Right lobe of liver (tissue), 6 donors: Measurements from ENCODE around the gene KCNQ1. TPM values are rescaled to one million over a fixed set of nuclear protein-coding genes. Genes with fewer than 3 reads are reported as not detected.
A peak's percentile ranks its signal among the peaks of the same experiment; 100 is the strongest.

ENCODE experiments used
- ATAC-seq, 4 donors: fragments of 200-7000 bp; cut with Tn5 transposase; one replicate each; pipeline ENCODE4 v1.9.1; 2020; ENCODE audit warnings: mild to moderate bottlenecking in 4 of 4, moderate library complexity in 4 of 4
- DNase-seq, 3 donors: peaks; one replicate each; pipeline ENCODE4 v3.0.0-alpha.2; 2020
- H3K27ac ChIP-seq, 3 donors: fragments of 200-600 bp; one replicate each; pipeline ENCODE4 v1.8.0; 2022
- H3K27me3 ChIP-seq, 2 donors: fragments of 200-600 bp; one replicate each; pipeline ENCODE4 v1.8.0; 2022
- H3K36me3 ChIP-seq, 4 donors: fragments of 200-600 bp; sonication (generic) in 1 of 4; one replicate each; pipeline versions ENCODE4 v1.5.1 to v1.8.0; 2017 to 2022; ENCODE audit warnings: control low read depth in 1 of 4
- H3K4me1 ChIP-seq, 4 donors: fragments of 200-600 bp; sonication (generic) in 1 of 4; one replicate each; pipeline versions ENCODE4 v1.5.1 to v1.8.0; 2017 to 2022; ENCODE audit warnings: control low read depth in 1 of 4
- H3K4me3 ChIP-seq, 3 donors: fragments of 200-600 bp; one replicate each; pipeline ENCODE4 v1.8.0; 2022
- H3K9me3 ChIP-seq, 4 donors: fragments of 200-600 bp; sonication (generic) in 1 of 4; one replicate each; pipeline versions ENCODE4 v1.5.1 to v1.8.0; 2017 to 2022; ENCODE audit warnings: control low read depth in 1 of 4
- POLR2A ChIP-seq: fragments of 450-650 bp; IDR thresholded peaks from one replicate; pipeline ENCODE4 v1.6.1; 2017; ENCODE audit warnings: antibody characterized with exemption, mild to moderate bottlenecking
- WGBS: methylation state at CpG from one replicate; pipeline ENCODE4 v1.1.6; 2018; ENCODE audit warnings: low coverage, low lambda C conversion rate; ENCODE audit not compliant: insufficient coverage; ENCODE audit errors: missing lambda C conversion rate; 5-methylcytosine and 5-hydroxymethylcytosine counted together
- intact Hi-C, 2 donors: fragments of 100-400 bp; cut with DNase I; formaldehyde crosslinking; loops; one replicate each; pipeline versions ENCODE4 v1.11.2 to v1.14.1; 2022
- total RNA-seq, 6 experiments: library from RNA; depleted of rRNA in 2 of 6; stranded (reverse); fragments of >200 nt in 2 of 6; fragmentation: NEBNext Ultra II Directional in 3 of 6; extraction: Animal tissue kit (Norgen Biotek cat#: 25700) in 3 of 6; gene quantifications; one replicate each; pipeline versions ENCODE4 v1.1.0 to v1.2.4, GENCODE V29; 2016 to 2023
- TF ChIP-seq, protein P1 (sequence below), 4 donors: fragments of 200-600 bp in 3 of 4; fragments of 450-650 bp in 1 of 4; IDR thresholded peaks; one replicate each; pipeline versions ENCODE4 v1.5.1 to v1.8.0; 2016 to 2022; ENCODE audit warnings: antibody characterized with exemption in 4 of 4, mild to moderate bottlenecking in 2 of 4
- donor health status: DM: no; HTN: yes; CAD: no.
- donor health status: DM: no; HTN: no; CAD: no.
- donor health status: DM: no; HTN: no; CAD: no.
- donor health status: DM: no; HTN: yes; CAD: no.
- donor health status: DM: no; HTN: yes; CAD: no.

The KCNQ1 gene
- total RNA-seq, 6 experiments from 2014 or later, result 0.61 to 2.4 (median 1.8) TPM

DNA sequence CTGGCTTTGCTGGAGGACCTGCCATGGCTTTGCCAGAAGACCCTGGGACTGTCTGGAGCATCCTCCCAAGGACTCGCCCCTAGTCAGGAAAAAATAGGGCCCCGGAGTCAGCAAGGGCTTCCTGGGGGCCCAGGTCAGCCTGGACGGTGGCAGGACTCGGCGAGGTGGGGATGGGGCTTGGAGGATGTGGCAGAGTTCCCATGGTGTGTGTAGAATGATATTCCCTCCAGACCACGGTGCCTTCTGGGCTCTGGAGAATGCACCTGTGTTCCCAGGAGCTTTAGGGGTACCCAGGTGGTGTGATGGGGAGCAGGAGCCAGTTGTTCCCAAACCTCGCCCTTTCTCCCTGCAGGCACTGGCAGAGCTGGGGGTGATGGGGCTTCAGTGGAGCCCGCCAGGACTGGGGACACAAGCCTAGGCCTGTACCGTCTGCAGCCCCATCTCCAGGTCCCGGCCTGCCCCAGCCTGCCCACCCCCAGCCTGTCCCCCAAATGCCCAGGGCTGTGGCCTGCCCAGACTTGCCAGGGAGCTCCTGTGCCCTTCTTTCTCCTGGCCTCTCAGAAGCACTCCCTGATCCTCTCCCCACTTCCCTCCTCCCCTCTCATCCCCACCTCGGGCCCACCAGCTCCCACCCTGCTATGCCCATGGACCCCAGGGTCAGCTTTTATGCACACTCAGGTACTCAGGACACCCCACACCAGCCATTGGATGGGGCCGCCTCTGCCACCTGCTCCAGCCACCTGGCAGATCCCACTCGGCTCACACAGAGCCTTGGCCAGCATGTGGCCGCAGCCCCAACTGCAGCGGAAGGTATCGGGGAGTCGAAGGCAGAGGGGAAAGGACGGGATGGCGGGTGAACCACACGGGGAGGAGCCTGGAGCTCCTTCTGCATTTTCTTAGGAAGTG lies 358.6 kb downstream of the KCNQ1 start:
- WGBS, result 78% methylated on average over 15 of the region's 20 CpGs
- intact Hi-C loops, result no loop called here
- H3K9me3 ChIP-seq, result no peaks in the 10 kb centered on the region
- H3K27ac ChIP-seq, result no peak overlapping the region
- no peaks in the 10 kb centered on the region for H3K4me1 ChIP-seq
- no peaks in the 10 kb centered on the region for H3K36me3 ChIP-seq
- no peak overlapping the region for H3K4me3 ChIP-seq
- DNase-seq, result peak; percentile 14 to 51 (median 37)
- TF ChIP-seq, protein P1, sequence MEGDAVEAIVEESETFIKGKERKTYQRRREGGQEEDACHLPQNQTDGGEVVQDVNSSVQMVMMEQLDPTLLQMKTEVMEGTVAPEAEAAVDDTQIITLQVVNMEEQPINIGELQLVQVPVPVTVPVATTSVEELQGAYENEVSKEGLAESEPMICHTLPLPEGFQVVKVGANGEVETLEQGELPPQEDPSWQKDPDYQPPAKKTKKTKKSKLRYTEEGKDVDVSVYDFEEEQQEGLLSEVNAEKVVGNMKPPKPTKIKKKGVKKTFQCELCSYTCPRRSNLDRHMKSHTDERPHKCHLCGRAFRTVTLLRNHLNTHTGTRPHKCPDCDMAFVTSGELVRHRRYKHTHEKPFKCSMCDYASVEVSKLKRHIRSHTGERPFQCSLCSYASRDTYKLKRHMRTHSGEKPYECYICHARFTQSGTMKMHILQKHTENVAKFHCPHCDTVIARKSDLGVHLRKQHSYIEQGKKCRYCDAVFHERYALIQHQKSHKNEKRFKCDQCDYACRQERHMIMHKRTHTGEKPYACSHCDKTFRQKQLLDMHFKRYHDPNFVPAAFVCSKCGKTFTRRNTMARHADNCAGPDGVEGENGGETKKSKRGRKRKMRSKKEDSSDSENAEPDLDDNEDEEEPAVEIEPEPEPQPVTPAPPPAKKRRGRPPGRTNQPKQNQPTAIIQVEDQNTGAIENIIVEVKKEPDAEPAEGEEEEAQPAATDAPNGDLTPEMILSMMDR (IDR thresholded peaks at IDR 0.05), result no peak
- no peak for TF ChIP-seq POLR2A
- H3K27me3 ChIP-seq, result no peaks in the 10 kb centered on the region
- ATAC-seq, result no peak

DNA sequence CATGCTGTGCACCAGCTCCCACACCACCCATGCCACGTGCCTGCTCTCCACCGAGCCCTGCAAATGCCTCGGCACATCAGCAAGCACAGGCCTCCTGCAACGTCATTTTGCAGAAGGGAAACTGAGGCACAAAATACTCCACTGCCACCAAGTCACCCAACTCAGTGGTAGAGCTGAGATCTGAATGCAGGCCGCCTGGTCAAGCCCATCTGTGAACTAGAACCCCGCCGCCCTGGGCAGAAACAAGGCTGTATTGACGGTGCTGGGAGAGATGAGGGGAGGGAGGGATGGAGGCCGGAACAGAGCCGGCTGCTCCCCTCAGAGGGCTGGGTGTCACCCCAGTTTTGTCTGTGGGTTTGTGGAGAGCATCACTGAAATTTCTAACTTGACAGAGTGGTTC lies 359.4 kb downstream of the KCNQ1 start:
- H3K27ac ChIP-seq, result no peak overlapping the region
- no peaks in the 10 kb centered on the region for H3K9me3 ChIP-seq
- H3K4me1 ChIP-seq, result no peaks in the 10 kb centered on the region
- H3K36me3 ChIP-seq, result no peaks in the 10 kb centered on the region
- 57% methylated on average over 4 of the region's 10 CpGs for WGBS
- intact Hi-C loops, result no loop called here
- no peaks in the 10 kb centered on the region for H3K27me3 ChIP-seq
- DNase-seq (peak in 2 of 3 donors; percentile 5 to 38), ATAC-seq (no peak)
- no peak overlapping the region for H3K4me3 ChIP-seq
- TF ChIP-seq POLR2A, result no peak
- TF ChIP-seq, protein P1 (IDR thresholded peaks at IDR 0.05), result no peak

DNA sequence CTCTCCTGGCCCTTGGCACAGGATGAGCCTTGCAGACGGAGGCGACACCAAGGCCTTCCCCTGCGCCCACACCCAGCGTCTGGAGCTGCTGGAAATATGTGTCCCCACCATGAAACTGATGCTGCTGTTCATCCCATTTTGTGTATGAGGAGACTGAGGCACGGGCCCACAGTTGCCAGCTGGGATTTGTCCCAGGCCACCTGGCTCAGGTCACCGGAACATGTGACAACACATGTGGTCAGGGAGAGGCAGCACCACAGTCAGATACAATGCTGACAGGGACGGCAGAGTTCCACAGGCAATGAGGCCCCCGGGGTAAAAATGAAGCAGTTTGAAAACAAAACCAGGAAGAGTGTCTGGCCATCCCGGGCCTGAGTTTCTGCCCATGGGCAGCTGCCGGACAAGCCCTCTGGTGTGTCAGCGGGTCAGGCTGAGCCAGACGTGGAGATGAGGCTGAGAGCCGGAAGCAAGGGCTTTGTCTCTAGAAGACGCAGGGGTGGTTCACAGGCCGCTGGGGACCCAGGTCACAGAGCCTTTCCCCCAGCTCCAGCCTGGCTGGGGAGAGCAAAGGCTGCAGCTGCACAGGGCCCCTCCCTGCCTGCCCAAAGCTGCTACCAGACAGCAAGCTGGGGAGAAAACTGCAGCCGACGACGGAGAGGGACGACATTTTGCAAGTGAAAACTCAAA lies 360.0 kb downstream of the KCNQ1 start:
- no peaks in the 10 kb centered on the region for H3K27me3 ChIP-seq
- ATAC-seq (no peak), DNase-seq (peak in 2 of 3 donors; percentile 16 to 48)
- no peak overlapping the region for H3K27ac ChIP-seq
- H3K4me1 ChIP-seq, result no peaks in the 10 kb centered on the region
- H3K36me3 ChIP-seq, result no peaks in the 10 kb centered on the region
- no peaks in the 10 kb centered on the region for H3K9me3 ChIP-seq
- intact Hi-C loops, result no loop called here
- no peak overlapping the region for H3K4me3 ChIP-seq
- 57% methylated on average over 7 of the region's 19 CpGs for WGBS
- TF ChIP-seq, protein P1 (IDR thresholded peaks at IDR 0.05), result no peak
- TF ChIP-seq POLR2A, result no peak

DNA sequence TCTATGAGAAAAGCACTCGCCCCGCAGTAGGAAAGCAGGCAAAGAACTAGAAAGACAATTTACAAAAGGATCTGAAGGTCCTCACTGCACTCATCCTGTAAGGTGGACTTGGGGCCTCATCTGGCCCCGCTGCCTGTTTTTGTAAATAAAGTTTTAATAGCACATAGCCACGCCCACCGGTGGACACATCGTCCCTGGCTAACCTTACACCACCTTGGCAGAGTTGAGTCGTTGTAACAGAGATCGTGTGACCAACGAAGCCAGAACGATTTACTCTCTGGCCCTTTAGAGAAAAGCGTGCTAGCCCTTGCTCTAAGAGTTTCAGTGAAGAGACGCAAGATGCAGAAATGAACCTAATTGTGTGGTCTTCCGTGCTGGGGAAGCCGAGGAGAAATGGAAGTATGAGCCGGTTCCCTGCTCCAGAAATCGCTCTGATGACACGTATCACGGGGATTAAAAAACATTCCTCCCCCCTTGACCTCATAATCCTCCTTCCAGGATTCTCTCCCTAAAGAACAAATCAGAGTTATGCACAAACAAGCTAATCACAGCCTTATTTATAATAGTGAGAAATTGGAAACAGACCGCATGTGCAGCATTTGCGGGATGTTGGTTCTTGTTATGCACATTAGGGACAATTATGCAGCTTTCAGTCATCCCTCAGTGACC lies 360.7 kb downstream of the KCNQ1 start:
- DNase-seq, result peak in 1 of 3 donors; percentile 3
- Histone ChIP-seq H3K36me3 (no peaks in the 10 kb centered on the region), H3K4me3 (no peak overlapping the region), H3K27ac (no peak overlapping the region), H3K4me1 (no peaks in the 10 kb centered on the region), H3K9me3 (no peaks in the 10 kb centered on the region), H3K27me3 (no peaks in the 10 kb centered on the region)
- ATAC-seq, result no peak
- TF ChIP-seq POLR2A, result no peak
- TF ChIP-seq, protein P1 (IDR thresholded peaks at IDR 0.05), result no peak
- intact Hi-C loops, result no loop called here
- 70% methylated on average over 19 of the region's 20 CpGs for WGBS
